Measurements from ENCODE around the gene ZNF200.

ZNF200 gene

GRCh38 chr16:3188925-3189825 is 45.8 kb downstream of the ZNF200 start:
- Histone ChIP-seq H3K27me3 (ENCODE audit: insufficient read depth, low read length) (peaks cover 6% of the 10 kb centered on the region), H3K18ac (ENCODE audit: low read length) (peak overlapping the region; percentile 2), H2AK5ac (ENCODE audit: low read length) (no peak overlapping the region), H2BK120ac (ENCODE audit: insufficient read depth, low read length, poor library complexity) (no peak overlapping the region), H4K91ac (ENCODE audit: low read depth, low read length) (no peak overlapping the region), H3K36me3 (ENCODE audit: control insufficient read depth in 1 of 2, insufficient read depth in 2 of 2, low read length in 2 of 2) (no peaks in the 10 kb centered on the region), H3K27ac (ENCODE audit: low read depth, low read length) (no peak overlapping the region), H3K23ac (ENCODE audit: low read length) (no peak overlapping the region), H2AFZ (ENCODE audit: insufficient read depth, low read length, poor library complexity) (peak overlapping the region; percentile 81), H3K9ac (ENCODE audit: low read length) (no peak overlapping the region), H3K79me2 (ENCODE audit: control insufficient read depth, insufficient read depth, low read length, poor library complexity) (no peaks in the 10 kb centered on the region), H3K4me3 (ENCODE audit: low read depth, low read length) (peak overlapping the region; percentile 70), H3K79me1 (ENCODE audit: low read length) (no peaks in the 10 kb centered on the region), H3K4me1 (ENCODE audit: control insufficient read depth in 1 of 2, insufficient read depth in 2 of 2, low read length in 2 of 2) (peaks cover 3 to 12% of the 10 kb centered on the region in 2 experiments), H2BK5ac (ENCODE audit: low read depth, low read length, poor library complexity) (no peak overlapping the region), H3K4me2 (ENCODE audit: low read length) (peak overlapping the region; percentile 77), H3K9me3 (ENCODE audit: insufficient read depth, low read depth, low read length) (no peaks in the 10 kb centered on the region), H2BK12ac (ENCODE audit: low read length) (peak overlapping the region; percentile 27), H4K12ac (ENCODE audit: low read depth, low read length) (peak overlapping the region; percentile 0), H3K14ac (ENCODE audit: low read length) (peak overlapping the region; percentile 4), H3K4ac (ENCODE audit: low read depth, low read length) (no peak overlapping the region), H4K8ac (ENCODE audit: low read depth, low read length) (peak overlapping the region; percentile 5)
- DNase-seq, result peak in 1 of 2 donors; percentile 45
- no CpG with 5 or more reads among the region's 61 CpGs for WGBS (ENCODE audit: extremely low coverage, insufficient coverage, insufficient read length)

- Histone ChIP-seq H4K12ac (ENCODE audit: low read depth, low read length) (peak overlapping the region; percentile 0), H3K9me3 (ENCODE audit: insufficient read depth, low read depth, low read length) (no peaks in the 10 kb centered on the region), H3K9ac (ENCODE audit: low read length) (no peak overlapping the region), H3K79me2 (ENCODE audit: control insufficient read depth, insufficient read depth, low read length, poor library complexity) (no peaks in the 10 kb centered on the region), H2AFZ (ENCODE audit: insufficient read depth, low read length, poor library complexity) (peak overlapping the region; percentile 81), H3K14ac (ENCODE audit: low read length) (peak overlapping the region; percentile 4), H3K27me3 (ENCODE audit: insufficient read depth, low read length) (peaks cover 7% of the 10 kb centered on the region), H4K91ac (ENCODE audit: low read depth, low read length) (no peak overlapping the region), H2BK12ac (ENCODE audit: low read length) (peak overlapping the region; percentile 27), H4K8ac (ENCODE audit: low read depth, low read length) (peak overlapping the region; percentile 5), H3K23ac (ENCODE audit: low read length) (no peak overlapping the region), H3K36me3 (ENCODE audit: control insufficient read depth in 1 of 2, insufficient read depth in 2 of 2, low read length in 2 of 2) (no peaks in the 10 kb centered on the region), H3K4me2 (ENCODE audit: low read length) (peak overlapping the region; percentile 77), H3K18ac (ENCODE audit: low read length) (no peak overlapping the region), H2BK5ac (ENCODE audit: low read depth, low read length, poor library complexity) (no peak overlapping the region), H3K4ac (ENCODE audit: low read depth, low read length) (no peak overlapping the region), H3K79me1 (ENCODE audit: low read length) (no peaks in the 10 kb centered on the region), H2AK5ac (ENCODE audit: low read length) (no peak overlapping the region), H2BK120ac (ENCODE audit: insufficient read depth, low read length, poor library complexity) (no peak overlapping the region), H3K4me3 (ENCODE audit: low read depth, low read length) (peak overlapping the region; percentile 70), H3K4me1 (ENCODE audit: control insufficient read depth in 1 of 2, insufficient read depth in 2 of 2, low read length in 2 of 2) (peaks cover 6 to 12% of the 10 kb centered on the region in 2 experiments), H3K27ac (ENCODE audit: low read depth, low read length) (no peak overlapping the region)
- no CpG with 5 or more reads among the region's 13 CpGs for WGBS (ENCODE audit: extremely low coverage, insufficient coverage, insufficient read length)
- DNase-seq, result no peak
Observed at GRCh38 chr16:3188675-3188924, 46.4 kb downstream of the ZNF200 start.

- no CpG with 5 or more reads among the region's 51 CpGs for WGBS (ENCODE audit: extremely low coverage, insufficient coverage, insufficient read length)
- Histone ChIP-seq H2AFZ (ENCODE audit: insufficient read depth, low read length, poor library complexity) (peak within 1 kb of the TSS; percentile 81), H4K91ac (ENCODE audit: low read depth, low read length) (no peak within 1 kb of the TSS), H2AK5ac (ENCODE audit: low read length) (no peak within 1 kb of the TSS), H3K9ac (ENCODE audit: low read length) (peak within 1 kb of the TSS; percentile 43), H3K79me2 (ENCODE audit: control insufficient read depth, insufficient read depth, low read length, poor library complexity) (no peaks in the 10 kb centered on the region), H3K27me3 (ENCODE audit: insufficient read depth, low read length) (peaks cover 10% of the 10 kb centered on the region), H2BK5ac (ENCODE audit: low read depth, low read length, poor library complexity) (no peak within 1 kb of the TSS), H3K14ac (ENCODE audit: low read length) (peak within 1 kb of the TSS; percentile 4), H3K4me3 (ENCODE audit: low read depth, low read length) (peak within 1 kb of the TSS; percentile 70), H3K4me1 (ENCODE audit: control insufficient read depth in 1 of 2, insufficient read depth in 2 of 2, low read length in 2 of 2) (peaks cover 10 to 18% of the 10 kb centered on the region in 2 experiments), H4K8ac (ENCODE audit: low read depth, low read length) (peak within 1 kb of the TSS; percentile 5), H3K4ac (ENCODE audit: low read depth, low read length) (no peak within 1 kb of the TSS), H3K23ac (ENCODE audit: low read length) (no peak within 1 kb of the TSS), H3K79me1 (ENCODE audit: low read length) (no peaks in the 10 kb centered on the region), H2BK12ac (ENCODE audit: low read length) (peak within 1 kb of the TSS; percentile 27), H2BK120ac (ENCODE audit: insufficient read depth, low read length, poor library complexity) (no peak within 1 kb of the TSS), H3K4me2 (ENCODE audit: low read length) (peak within 1 kb of the TSS; percentile 77), H3K9me3 (ENCODE audit: insufficient read depth, low read depth, low read length) (no peaks in the 10 kb centered on the region), H3K36me3 (ENCODE audit: control insufficient read depth in 1 of 2, insufficient read depth in 2 of 2, low read length in 2 of 2) (no peaks in the 10 kb centered on the region), H3K27ac (ENCODE audit: low read depth, low read length) (no peak within 1 kb of the TSS), H3K18ac (ENCODE audit: low read length) (no peak within 1 kb of the TSS), H4K12ac (ENCODE audit: low read depth, low read length) (peak within 1 kb of the TSS; percentile 0)
- DNase-seq, result peak; percentile 44 to 73
Observed at GRCh38 chr16:3187798-3188674, 46.9 kb downstream of the ZNF200 start, which contains the start of gene OR1F1. Gene OR1F1 (plus strand): TSS chr16:3188204.

GRCh38 chr16:3186946-3187690 is 47.8 kb downstream of the ZNF200 start:
- H3K4ac ChIP-seq (ENCODE audit: low read depth, low read length), result no peak overlapping the region
- no CpG with 5 or more reads among the region's 23 CpGs for WGBS (ENCODE audit: extremely low coverage, insufficient coverage, insufficient read length)
- no peaks in the 10 kb centered on the region for H3K79me1 ChIP-seq (ENCODE audit: low read length)
- H3K4me2 ChIP-seq (ENCODE audit: low read length), result no peak overlapping the region
- no peak overlapping the region for H4K91ac ChIP-seq (ENCODE audit: low read depth, low read length)
- H2BK120ac ChIP-seq (ENCODE audit: insufficient read depth, low read length, poor library complexity), result no peak overlapping the region
- no peak overlapping the region for H4K8ac ChIP-seq (ENCODE audit: low read depth, low read length)
- H3K27ac ChIP-seq (ENCODE audit: low read depth, low read length), result no peak overlapping the region
- no peak overlapping the region for H3K23ac ChIP-seq (ENCODE audit: low read length)
- no peak overlapping the region for H3K14ac ChIP-seq (ENCODE audit: low read length)
- peak; percentile 68 to 87 for DNase-seq
- H2BK5ac ChIP-seq (ENCODE audit: low read depth, low read length, poor library complexity), result no peak overlapping the region
- no peaks in the 10 kb centered on the region for H3K36me3 ChIP-seq (ENCODE audit: control insufficient read depth in 1 of 2, insufficient read depth in 2 of 2, low read length in 2 of 2)
- H3K4me3 ChIP-seq (ENCODE audit: low read depth, low read length), result no peak overlapping the region
- H2AK5ac ChIP-seq (ENCODE audit: low read length), result no peak overlapping the region
- peaks cover 10% of the 10 kb centered on the region for H3K27me3 ChIP-seq (ENCODE audit: insufficient read depth, low read length)
- no peak overlapping the region for H2AFZ ChIP-seq (ENCODE audit: insufficient read depth, low read length, poor library complexity)
- H3K9me3 ChIP-seq (ENCODE audit: insufficient read depth, low read depth, low read length), result no peaks in the 10 kb centered on the region
- no peak overlapping the region for H2BK12ac ChIP-seq (ENCODE audit: low read length)
- H3K4me1 ChIP-seq (ENCODE audit: control insufficient read depth in 1 of 2, insufficient read depth in 2 of 2, low read length in 2 of 2), result peaks cover 14 to 21% of the 10 kb centered on the region in 2 experiments
- H3K18ac ChIP-seq (ENCODE audit: low read length), result no peak overlapping the region
- H4K12ac ChIP-seq (ENCODE audit: low read depth, low read length), result no peak overlapping the region
- no peak overlapping the region for H3K9ac ChIP-seq (ENCODE audit: low read length)
- no peaks in the 10 kb centered on the region for H3K79me2 ChIP-seq (ENCODE audit: control insufficient read depth, insufficient read depth, low read length, poor library complexity)

Data from trophoblast cell (in vitro differentiated cells and primary cell).